HCT116 (cell line): ENCODE results near the gene MLKL. TPM values are rescaled to one million over a fixed set of nuclear protein-coding genes. Genes with fewer than 3 reads are reported as not detected.

Source experiments
- ATAC-seq: fragments of 200-7000 bp; cut with Tn5 transposase; 2 replicates; pipeline ENCODE4 v1.9.1; 2020; ENCODE audit warnings: mild to moderate bottlenecking, moderate library complexity
- BruUV-seq: library from RNA; stranded (reverse); fragments of 400-500 nt; replicated peaks from 2 replicates; lab custom pipeline; 2021; lab: Mats Ljungman, UMichigan
- CTCF ChIA-PET: fragments of 300-600 bp; sonication (Branson Sonifier 250); formaldehyde crosslinking; loops from one replicate; lab custom pipeline; 2021; ENCODE audit warnings: antibody characterized with exemption; lab: Charles Lee
- POLR2A ChIA-PET: fragments of 300-600, 350-600 bp; sonication (Branson Sonifier 250); formaldehyde crosslinking; loops from one replicate; lab custom pipeline; 2021; ENCODE audit warnings: antibody characterized with exemption; lab: Charles Lee
- RAD21 ChIA-PET, 2 experiments: fragments of 300-600 bp; sonication (Branson Sonifier 250); formaldehyde crosslinking; loops; one replicate each; lab custom pipeline; 2023; ENCODE audit warnings: low total read pairs in 2 of 2; ENCODE audit not compliant: uncharacterized antibody in 2 of 2, unreplicated experiment in 2 of 2, low non-redundant PET in 1 of 2; lab: Charles Lee
- DNase-seq: peaks from one replicate; pipeline ENCODE4 v3.0.0-alpha.2; 2010; ENCODE audit warnings: low read depth, low spot score
- H2AFZ ChIP-seq: fragments of 200-600 bp; shearing (Covaris generic), sonication (generic); 2 replicates; pipeline ENCODE4 v1.6.1; 2017; ENCODE audit warnings: low read depth, mixed run types, mixed read lengths, antibody characterized with exemption, low read length; ENCODE audit not compliant: poor library complexity, severe bottlenecking
- H3K27ac ChIP-seq: 2 replicates; pipeline ENCODE4 v1.5.1; 2012; ENCODE audit warnings: low read depth, low read length
- H3K27me3 ChIP-seq: fragments of 200-600 bp; sonication (generic); 2 replicates; pipeline ENCODE4 v1.6.1; 2016; ENCODE audit warnings: mixed run types, low read length, mixed read lengths; ENCODE audit not compliant: insufficient read depth
- H3K36me3 ChIP-seq, 2 experiments: fragments of 200-500 bp in 1 of 2; fragments of 200-600 bp in 1 of 2; sonication (Bioruptor generic) in 1 of 2; sonication (generic) in 1 of 2; 2 replicates each; pipeline versions ENCODE4 v1.5.1 to v1.6.1; 2014 to 2016; ENCODE audit warnings: low read length in 2 of 2, inconsistent platforms in 1 of 2, mixed read lengths in 1 of 2, mixed run types in 1 of 2; ENCODE audit not compliant: insufficient read depth in 2 of 2, control insufficient read depth in 1 of 2
- H3K4me1 ChIP-seq, 2 experiments: fragments of 200-600 bp in 1 of 2; sonication (generic) in 1 of 2; 2 replicates each; pipeline versions ENCODE4 v1.5.1 to v1.6.1; 2012 to 2017; ENCODE audit warnings: low read length in 2 of 2, inconsistent platforms in 1 of 2, mild to moderate bottlenecking in 1 of 2, mixed read lengths in 1 of 2, mixed run types in 1 of 2, moderate library complexity in 1 of 2; ENCODE audit not compliant: insufficient read depth in 2 of 2, control insufficient read depth in 1 of 2
- H3K4me2 ChIP-seq: fragments of 200-600 bp; sonication (generic); 2 replicates; pipeline ENCODE4 v1.6.1; 2017; ENCODE audit warnings: mixed run types, low read length, mixed read lengths
- H3K4me3 ChIP-seq, 2 experiments: fragments of 200-600 bp in 1 of 2; sonication (generic) in 1 of 2; replicated peaks in 1 of 2; 2 replicates each; pipeline ENCODE4 v1.5.1; 2011 to 2016; ENCODE audit warnings: low read length in 2 of 2, control low read depth in 1 of 2, low read depth in 1 of 2, mild to moderate bottlenecking in 1 of 2, mixed read lengths in 1 of 2, mixed run types in 1 of 2
- H3K79me2 ChIP-seq: fragments of 200-600 bp; sonication (generic); 2 replicates; pipeline ENCODE4 v1.6.1; 2017; ENCODE audit warnings: mild to moderate bottlenecking, mixed run types, low read length, moderate library complexity, mixed read lengths; ENCODE audit not compliant: insufficient read depth
- H3K9ac ChIP-seq: fragments of 200-600 bp; sonication (generic); 2 replicates; pipeline ENCODE4 v1.6.1; 2016; ENCODE audit warnings: low read length, mixed read lengths
- H3K9me2 ChIP-seq: fragments of 200-600 bp; sonication (generic), shearing (Covaris generic); 2 replicates; pipeline ENCODE4 v1.6.1; 2017; ENCODE audit warnings: mixed run types, mild to moderate bottlenecking, moderate library complexity; ENCODE audit not compliant: insufficient read depth
- H3K9me3 ChIP-seq, 2 experiments: fragments of 200-500 bp in 1 of 2; fragments of 200-600 bp in 1 of 2; sonication (Bioruptor generic) in 1 of 2; sonication (generic) in 1 of 2; 2 replicates each; pipeline ENCODE4 v1.6.1; 2014 to 2017; ENCODE audit warnings: low read length in 2 of 2, mixed read lengths in 2 of 2, inconsistent platforms in 1 of 2, low read depth in 1 of 2, mild to moderate bottlenecking in 1 of 2, mixed run types in 1 of 2, moderate library complexity in 1 of 2; ENCODE audit not compliant: control insufficient read depth in 1 of 2, insufficient read depth in 1 of 2
- H4K20me1 ChIP-seq: fragments of 200-600 bp; sonication (generic), shearing (Covaris generic); 2 replicates; pipeline ENCODE4 v1.6.1; 2017; ENCODE audit warnings: mixed run types, mild to moderate bottlenecking, moderate library complexity; ENCODE audit not compliant: insufficient read depth
- EZH2phosphoT487 ChIP-seq: fragments of 200-600 bp; IDR thresholded peaks from 2 replicates; pipeline ENCODE4 v1.6.1; 2018; ENCODE audit warnings: antibody characterized with exemption, borderline replicate concordance
- POLR2A ChIP-seq: IDR thresholded peaks from 2 replicates; pipeline ENCODE4 v1.7.0; 2011; ENCODE audit warnings: borderline replicate concordance; ENCODE audit not compliant: insufficient read depth, insufficient read length; ENCODE audit errors: extremely low read depth
- SP1 ChIP-seq: IDR thresholded peaks from 2 replicates; pipeline ENCODE4 v1.6.1; 2012; ENCODE audit warnings: low read depth
- SRF ChIP-seq: IDR thresholded peaks from 2 replicates; pipeline ENCODE4 v1.6.1; 2012; ENCODE audit warnings: low read depth
- ZNF274 ChIP-seq: fragments of 200-500 bp; sonication (Bioruptor generic); IDR thresholded peaks from 2 replicates; pipeline ENCODE4 v1.6.1; 2014; ENCODE audit warnings: mild to moderate bottlenecking, low read depth, low read length, inconsistent platforms
- intact Hi-C: fragments of 100-400 bp; cut with micrococcal nuclease; formaldehyde crosslinking; loops from 2 replicates; pipeline ENCODE4 v1.10.0; 2022
- total RNA-seq: library from RNA; stranded (reverse); gene quantifications from one replicate; pipeline ENCODE4 v1.2.1, GENCODE V29; 2021; ENCODE audit not compliant: unreplicated experiment
- TF ChIP-seq, protein P1 (sequence below), 3 experiments: fragments of 200-600 bp in 1 of 3; sonication (generic) in 1 of 3; IDR thresholded peaks in 2 of 3; conservative IDR thresholded peaks in 1 of 3; 2 replicates each; pipeline ENCODE4 v1.5.1; 2012 to 2017; ENCODE audit warnings: low read depth in 2 of 3, low read length in 2 of 3, antibody characterized with exemption in 1 of 3, borderline replicate concordance in 1 of 3, control low read depth in 1 of 3, mild to moderate bottlenecking in 1 of 3, mixed read lengths in 1 of 3, mixed run types in 1 of 3, moderate library complexity in 1 of 3; ENCODE audit not compliant: insufficient read depth in 1 of 3
- TF ChIP-seq, protein P2 (sequence below): IDR thresholded peaks from 2 replicates; pipeline ENCODE4 v1.6.1; 2011; ENCODE audit warnings: mild to moderate bottlenecking, low read length, moderate library complexity; ENCODE audit not compliant: insufficient replicate concordance; ENCODE audit errors: extremely low read depth

Gene MLKL
- total RNA-seq, 1 experiment from 2014 or later, result 8.3 TPM

- no peak overlapping the region for H2AFZ ChIP-seq
- no peaks in the 10 kb centered on the region for H3K9me2 ChIP-seq
- no peak overlapping the region for H3K4me3 ChIP-seq
- TF ChIP-seq EZH2phosphoT487, result no peak
- no peak for TF ChIP-seq POLR2A
- TF ChIP-seq, protein P1, sequence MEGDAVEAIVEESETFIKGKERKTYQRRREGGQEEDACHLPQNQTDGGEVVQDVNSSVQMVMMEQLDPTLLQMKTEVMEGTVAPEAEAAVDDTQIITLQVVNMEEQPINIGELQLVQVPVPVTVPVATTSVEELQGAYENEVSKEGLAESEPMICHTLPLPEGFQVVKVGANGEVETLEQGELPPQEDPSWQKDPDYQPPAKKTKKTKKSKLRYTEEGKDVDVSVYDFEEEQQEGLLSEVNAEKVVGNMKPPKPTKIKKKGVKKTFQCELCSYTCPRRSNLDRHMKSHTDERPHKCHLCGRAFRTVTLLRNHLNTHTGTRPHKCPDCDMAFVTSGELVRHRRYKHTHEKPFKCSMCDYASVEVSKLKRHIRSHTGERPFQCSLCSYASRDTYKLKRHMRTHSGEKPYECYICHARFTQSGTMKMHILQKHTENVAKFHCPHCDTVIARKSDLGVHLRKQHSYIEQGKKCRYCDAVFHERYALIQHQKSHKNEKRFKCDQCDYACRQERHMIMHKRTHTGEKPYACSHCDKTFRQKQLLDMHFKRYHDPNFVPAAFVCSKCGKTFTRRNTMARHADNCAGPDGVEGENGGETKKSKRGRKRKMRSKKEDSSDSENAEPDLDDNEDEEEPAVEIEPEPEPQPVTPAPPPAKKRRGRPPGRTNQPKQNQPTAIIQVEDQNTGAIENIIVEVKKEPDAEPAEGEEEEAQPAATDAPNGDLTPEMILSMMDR (IDR thresholded peaks at IDR 0.05 in 2 of 3, conservative IDR thresholded peaks at IDR 0.05 in 1 of 3; ENCODE audit: borderline replicate concordance in 1 of 3, insufficient read depth in 1 of 3, low read depth in 2 of 3, low read length in 2 of 3), result no peak
- TF ChIP-seq ZNF274, result no peak
- no peak for TF ChIP-seq SRF
- TF ChIP-seq, protein P2, sequence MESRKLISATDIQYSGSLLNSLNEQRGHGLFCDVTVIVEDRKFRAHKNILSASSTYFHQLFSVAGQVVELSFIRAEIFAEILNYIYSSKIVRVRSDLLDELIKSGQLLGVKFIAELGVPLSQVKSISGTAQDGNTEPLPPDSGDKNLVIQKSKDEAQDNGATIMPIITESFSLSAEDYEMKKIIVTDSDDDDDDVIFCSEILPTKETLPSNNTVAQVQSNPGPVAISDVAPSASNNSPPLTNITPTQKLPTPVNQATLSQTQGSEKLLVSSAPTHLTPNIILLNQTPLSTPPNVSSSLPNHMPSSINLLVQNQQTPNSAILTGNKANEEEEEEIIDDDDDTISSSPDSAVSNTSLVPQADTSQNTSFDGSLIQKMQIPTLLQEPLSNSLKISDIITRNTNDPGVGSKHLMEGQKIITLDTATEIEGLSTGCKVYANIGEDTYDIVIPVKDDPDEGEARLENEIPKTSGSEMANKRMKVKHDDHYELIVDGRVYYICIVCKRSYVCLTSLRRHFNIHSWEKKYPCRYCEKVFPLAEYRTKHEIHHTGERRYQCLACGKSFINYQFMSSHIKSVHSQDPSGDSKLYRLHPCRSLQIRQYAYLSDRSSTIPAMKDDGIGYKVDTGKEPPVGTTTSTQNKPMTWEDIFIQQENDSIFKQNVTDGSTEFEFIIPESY, result no peak
- no peak for TF ChIP-seq SP1
- ATAC-seq (no peak), DNase-seq (no peak)
- ChIA-PET POLR2A (no interaction called here), CTCF (no interaction called here), RAD21 (no interaction called here)
- H4K20me1 ChIP-seq, result no peaks in the 10 kb centered on the region
- H3K79me2 ChIP-seq, result no peaks in the 10 kb centered on the region
- no peak overlapping the region for H3K27ac ChIP-seq
- no TSS peak for BruUV-seq
- intact Hi-C loops, result no loop called here
- no peaks in the 10 kb centered on the region for H3K4me1 ChIP-seq
- H3K9me3 ChIP-seq, result peaks cover 0 to under 1% of the 10 kb centered on the region in 2 experiments; a peak in 1 of 4 replicates
- no peaks in the 10 kb centered on the region for H3K27me3 ChIP-seq
- no peak overlapping the region for H3K4me2 ChIP-seq
- no peak overlapping the region for H3K9ac ChIP-seq
- H3K36me3 ChIP-seq, result no peaks in the 10 kb centered on the region
Observed at GRCh38 chr16:74721716-74722115, 21.1 kb upstream of the MLKL start.
